ENCODE measurements around the gene MS4A18.
A peak's percentile ranks its signal among the peaks of the same experiment; 100 is the strongest.
"Not testable (repeated sequence)": the region's sequence is repeated elsewhere in the genome, so short reads cannot be mapped to it uniquely, and the experiment has no call there.

The MS4A18 gene

GRCh38 chr11:60740573-60740972 lies 16.1 kb downstream of the MS4A18 start:
- no peak for DNase-seq

- DNase-seq, result no peak
Observed at GRCh38 chr11:60741421-60741820, 16.9 kb downstream of the MS4A18 start.

- DNase-seq, result no peak
Observed at GRCh38 chr11:60743058-60743457, 18.5 kb downstream of the MS4A18 start.

GRCh38 chr11:60744114-60744513 lies 19.6 kb downstream of the MS4A18 start:
- no peak for DNase-seq

- DNase-seq, result no peak
Observed at GRCh38 chr11:60747359-60747873, 22.9 kb downstream of the MS4A18 start.

- no peak for DNase-seq
Observed at GRCh38 chr11:60748225-60748624, 23.7 kb downstream of the MS4A18 start.

GRCh38 chr11:60748821-60749220 lies 24.3 kb downstream of the MS4A18 start:
- DNase-seq, result no peak

- DNase-seq, result no peak
Observed at GRCh38 chr11:60750911-60751310, 26.4 kb downstream of the MS4A18 start.

- DNase-seq, result no peak
Observed at GRCh38 chr11:60753309-60753708, 28.8 kb downstream of the MS4A18 start.

GRCh38 chr11:60754887-60755286 lies 30.4 kb downstream of the MS4A18 start:
- DNase-seq, result no peak

- no peak for DNase-seq
Observed at GRCh38 chr11:60756307-60757032, 31.9 kb downstream of the MS4A18 start, which contains the start of gene MS4A15. Gene MS4A15, plus strand, starts transcription at chr11:60756867. Its CDS starts 6,867 bp downstream, at chr11:60763734.

- no peak for DNase-seq
Observed at GRCh38 chr11:60757231-60757800, 32.8 kb downstream of the MS4A18 start.

GRCh38 chr11:60758671-60759070 lies 34.2 kb downstream of the MS4A18 start:
- DNase-seq, result not testable (repeated sequence)

GRCh38 chr11:60759438-60760225 lies 35.1 kb downstream of the MS4A18 start:
- DNase-seq, result not testable (repeated sequence)

GRCh38 chr11:60761436-60762190 lies 37.1 kb downstream of the MS4A18 start:
- DNase-seq, result no peak

GRCh38 chr11:60762851-60763691 lies 38.6 kb downstream of the MS4A18 start:
- peak; percentile 56 for DNase-seq

GRCh38 chr11:60763692-60764369 lies 39.3 kb downstream of the MS4A18 start:
- no peak for DNase-seq

GRCh38 chr11:60764879-60765278 lies 40.4 kb downstream of the MS4A18 start:
- DNase-seq, result no peak

GRCh38 chr11:60765355-60765754 lies 40.8 kb downstream of the MS4A18 start:
- no peak for DNase-seq

- no peak for DNase-seq
Observed at GRCh38 chr11:60766547-60766946, 42.0 kb downstream of the MS4A18 start.

GRCh38 chr11:60767388-60767811 lies 42.9 kb downstream of the MS4A18 start:
- no peak for DNase-seq
